Endothelial cell (in vitro differentiated cells): ENCODE measurements around the gene SNAP29. TPM values are rescaled to one million over a fixed set of nuclear protein-coding genes. Genes with fewer than 3 reads are reported as not detected.

ENCODE experiments used
- DNase-seq: peaks from one replicate; pipeline ENCODE4 v3.0.0; 2021; ENCODE audit warnings: low spot score
- H3K27ac Mint-ChIP-seq: one replicate; pipeline ENCODE4 v1.8.0; 2021; ENCODE audit warnings: mixed read lengths, inconsistent platforms; ENCODE audit not compliant: unreplicated experiment
- H3K27me3 Mint-ChIP-seq: one replicate; pipeline ENCODE4 v1.8.0; 2021; ENCODE audit warnings: mild to moderate bottlenecking, moderate library complexity, mixed read lengths, inconsistent platforms; ENCODE audit not compliant: unreplicated experiment
- H3K36me3 Mint-ChIP-seq: one replicate; pipeline ENCODE4 v1.8.0; 2021; ENCODE audit warnings: mild to moderate bottlenecking, low read depth, mixed read lengths, inconsistent platforms; ENCODE audit not compliant: unreplicated experiment
- H3K4me1 Mint-ChIP-seq: one replicate; pipeline ENCODE4 v1.8.0; 2021; ENCODE audit warnings: mild to moderate bottlenecking, mixed read lengths, inconsistent platforms; ENCODE audit not compliant: unreplicated experiment
- H3K4me3 Mint-ChIP-seq: one replicate; pipeline ENCODE4 v1.8.0; 2021; ENCODE audit warnings: mild to moderate bottlenecking, mixed read lengths, inconsistent platforms; ENCODE audit not compliant: unreplicated experiment
- H3K9me3 Mint-ChIP-seq: one replicate; pipeline ENCODE4 v1.8.0; 2021; ENCODE audit warnings: mixed read lengths, inconsistent platforms; ENCODE audit not compliant: unreplicated experiment
- total RNA-seq: library from RNA; stranded (reverse); fragmentation: NEBNext Ultra II Directional; extraction: Animal tissue kit (Norgen Biotek cat#: 25700); gene quantifications from one replicate; pipeline ENCODE4 v1.2.1, GENCODE V29; 2021; ENCODE audit not compliant: unreplicated experiment
- TF ChIP-seq, protein P1 (sequence below): fragments of 200-600 bp; sonication (generic); IDR thresholded peaks from one replicate; pipeline ENCODE4 v1.5.0; 2021; ENCODE audit warnings: antibody characterized with exemption; ENCODE audit not compliant: unreplicated experiment

The SNAP29 gene
- total RNA-seq, 1 donor from 2014 or later, result 22.7 TPM

DNA sequence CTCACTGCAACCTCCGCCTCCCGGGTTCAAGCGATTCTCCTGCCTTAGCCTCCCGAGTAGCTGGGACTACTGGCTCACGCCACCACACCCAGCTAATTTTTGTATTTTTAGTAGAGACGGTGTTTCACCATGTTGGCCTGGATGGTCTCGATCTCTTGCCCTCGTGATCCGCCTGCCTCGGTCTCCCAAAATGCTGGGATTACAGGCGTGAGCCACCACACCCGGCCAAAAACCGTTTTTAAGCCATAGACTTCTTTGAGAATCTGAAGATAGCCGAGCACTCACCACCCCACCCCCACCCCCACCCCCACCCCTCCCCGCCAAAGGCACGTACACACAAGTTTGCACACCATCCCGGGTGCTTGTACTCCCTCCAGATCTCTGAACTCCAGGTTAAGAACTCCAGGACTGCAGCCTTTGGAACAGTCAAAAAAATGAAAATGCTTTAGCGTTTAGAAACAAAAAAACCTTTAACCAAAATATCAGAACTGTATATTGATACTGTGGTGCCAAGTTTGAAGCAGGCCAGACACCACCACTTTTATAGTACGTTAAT lies 59.9 kb downstream of the SNAP29 start:
- peaks cover 29% of the 10 kb centered on the region for H3K4me1 Mint-ChIP-seq
- peaks cover 15% of the 10 kb centered on the region for H3K27me3 Mint-ChIP-seq
- H3K36me3 Mint-ChIP-seq, result no peaks in the 10 kb centered on the region
- peak overlapping the region; percentile 99 for H3K4me3 Mint-ChIP-seq
- DNase-seq, result no peak
- H3K27ac Mint-ChIP-seq, result peak overlapping the region; percentile 83
- H3K9me3 Mint-ChIP-seq, result no peaks in the 10 kb centered on the region
- TF ChIP-seq, protein P1, sequence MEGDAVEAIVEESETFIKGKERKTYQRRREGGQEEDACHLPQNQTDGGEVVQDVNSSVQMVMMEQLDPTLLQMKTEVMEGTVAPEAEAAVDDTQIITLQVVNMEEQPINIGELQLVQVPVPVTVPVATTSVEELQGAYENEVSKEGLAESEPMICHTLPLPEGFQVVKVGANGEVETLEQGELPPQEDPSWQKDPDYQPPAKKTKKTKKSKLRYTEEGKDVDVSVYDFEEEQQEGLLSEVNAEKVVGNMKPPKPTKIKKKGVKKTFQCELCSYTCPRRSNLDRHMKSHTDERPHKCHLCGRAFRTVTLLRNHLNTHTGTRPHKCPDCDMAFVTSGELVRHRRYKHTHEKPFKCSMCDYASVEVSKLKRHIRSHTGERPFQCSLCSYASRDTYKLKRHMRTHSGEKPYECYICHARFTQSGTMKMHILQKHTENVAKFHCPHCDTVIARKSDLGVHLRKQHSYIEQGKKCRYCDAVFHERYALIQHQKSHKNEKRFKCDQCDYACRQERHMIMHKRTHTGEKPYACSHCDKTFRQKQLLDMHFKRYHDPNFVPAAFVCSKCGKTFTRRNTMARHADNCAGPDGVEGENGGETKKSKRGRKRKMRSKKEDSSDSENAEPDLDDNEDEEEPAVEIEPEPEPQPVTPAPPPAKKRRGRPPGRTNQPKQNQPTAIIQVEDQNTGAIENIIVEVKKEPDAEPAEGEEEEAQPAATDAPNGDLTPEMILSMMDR, result no peak

DNA sequence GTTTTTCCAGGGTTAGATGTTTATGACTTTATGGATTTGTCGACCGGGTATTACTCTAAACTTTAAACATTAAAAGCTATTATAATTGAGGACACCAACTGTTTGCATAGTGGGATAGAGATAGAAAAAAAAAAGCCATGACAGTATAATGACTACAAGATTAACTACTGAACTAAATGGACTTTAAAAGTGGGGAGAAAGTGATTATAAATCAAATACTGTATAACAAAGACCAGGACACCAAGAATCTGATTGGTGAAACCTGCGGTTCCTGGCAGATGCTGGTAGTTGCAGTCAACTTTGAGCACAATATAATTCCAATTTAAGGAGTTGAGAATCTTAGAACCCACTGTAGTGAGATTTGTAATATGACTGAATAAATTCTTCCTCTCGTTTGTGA lies 60.9 kb downstream of the SNAP29 start:
- no peaks in the 10 kb centered on the region for H3K36me3 Mint-ChIP-seq
- no peaks in the 10 kb centered on the region for H3K9me3 Mint-ChIP-seq

DNA sequence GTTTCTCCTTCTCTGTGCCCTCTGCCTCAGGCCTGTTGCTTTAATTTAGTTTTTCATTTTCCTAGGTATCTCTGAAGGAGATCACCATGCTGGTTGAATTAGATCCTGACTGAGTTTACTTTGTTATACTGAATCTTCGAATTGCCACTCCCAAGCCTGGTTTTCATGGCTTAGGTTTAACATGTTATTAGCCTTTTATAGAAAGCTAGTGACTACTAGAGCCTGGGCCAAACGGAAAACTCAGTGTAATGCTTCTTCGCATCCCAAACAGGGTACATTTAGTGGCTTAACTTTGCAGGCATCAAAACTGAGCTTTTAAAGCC lies 62.0 kb downstream of the SNAP29 start:
- Mint-ChIP-seq H3K27ac (no peak overlapping the region), H3K27me3 (peaks cover 10% of the 10 kb centered on the region), H3K4me3 (peak overlapping the region; percentile 29), H3K4me1 (peaks cover 36% of the 10 kb centered on the region), H3K9me3 (no peaks in the 10 kb centered on the region), H3K36me3 (no peaks in the 10 kb centered on the region)
- no peak for DNase-seq
- TF ChIP-seq, protein P1, result no peak

More for the DNA sequence above, 60.9 kb downstream of the SNAP29 start:
- TF ChIP-seq, protein P1, result no peak
- peaks cover 31% of the 10 kb centered on the region for H3K4me1 Mint-ChIP-seq
- no peak overlapping the region for H3K27ac Mint-ChIP-seq
- no peak for DNase-seq
- peaks cover 13% of the 10 kb centered on the region for H3K27me3 Mint-ChIP-seq
- H3K4me3 Mint-ChIP-seq, result peak overlapping the region; percentile 99

DNA sequence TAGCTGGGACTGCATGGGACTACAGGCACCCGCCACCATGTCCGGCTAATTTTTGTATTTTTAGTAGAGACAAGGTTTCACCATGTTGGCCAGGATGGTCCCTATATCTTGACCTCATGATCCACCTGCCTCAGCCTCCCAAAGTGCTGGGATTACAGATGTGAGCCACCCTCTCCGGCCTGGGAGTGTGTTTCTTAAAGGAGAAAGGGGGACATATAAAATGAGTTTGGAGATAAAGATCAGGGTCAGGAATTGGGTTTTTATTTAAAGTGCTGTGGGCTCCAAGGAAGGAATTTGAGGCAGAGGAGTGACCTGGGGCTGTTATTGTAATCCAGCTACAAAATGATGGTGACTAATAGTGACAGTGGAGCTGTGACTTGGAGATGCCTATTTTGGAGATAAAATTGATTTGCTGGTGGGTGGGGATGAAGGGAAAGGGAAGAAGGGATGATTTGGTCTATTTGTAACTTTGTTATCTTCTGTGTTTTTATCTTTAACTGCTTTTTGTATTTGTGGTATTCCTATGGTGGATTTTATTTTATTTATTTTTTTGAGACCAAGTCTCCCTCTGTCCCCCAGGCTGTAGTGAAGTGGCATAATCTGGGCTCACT lies 63.4 kb downstream of the SNAP29 start:
- Mint-ChIP-seq H3K9me3 (no peaks in the 10 kb centered on the region), H3K4me3 (peak overlapping the region; percentile 6), H3K27ac (no peak overlapping the region), H3K4me1 (peaks cover 37% of the 10 kb centered on the region), H3K27me3 (peaks cover 5% of the 10 kb centered on the region), H3K36me3 (no peaks in the 10 kb centered on the region)
- TF ChIP-seq, protein P1, result no peak
- DNase-seq, result no peak

DNA sequence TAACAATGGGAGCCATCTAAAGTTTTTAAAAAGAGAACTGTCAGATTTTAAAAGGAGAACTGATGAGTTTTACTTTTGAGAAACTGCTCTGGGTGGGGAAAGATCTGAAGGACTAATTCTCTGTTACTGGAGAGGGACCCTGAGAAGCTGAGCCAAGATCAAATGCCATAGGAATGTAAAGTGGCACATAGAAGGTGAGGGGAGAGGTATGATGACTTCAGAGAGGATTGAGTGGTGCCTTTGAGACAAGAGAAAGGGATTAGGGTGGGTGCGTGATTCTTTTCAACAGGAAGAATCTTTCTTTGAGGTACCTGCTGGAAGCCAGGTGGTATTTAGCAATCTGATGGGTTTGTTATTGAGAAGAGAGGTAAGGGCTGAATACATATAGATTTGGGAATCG lies 67.4 kb downstream of the SNAP29 start:
- no peaks in the 10 kb centered on the region for H3K27me3 Mint-ChIP-seq
- H3K36me3 Mint-ChIP-seq, result no peaks in the 10 kb centered on the region
- no peak for DNase-seq
- H3K4me1 Mint-ChIP-seq, result peaks cover 21% of the 10 kb centered on the region
- TF ChIP-seq, protein P1, result no peak
- H3K27ac Mint-ChIP-seq, result peak overlapping the region; percentile 5
- H3K4me3 Mint-ChIP-seq, result no peak overlapping the region
- no peaks in the 10 kb centered on the region for H3K9me3 Mint-ChIP-seq
